PC-9 (cell line): ENCODE data around the gene SPSB4.

Source experiments
- CTCF ChIP-seq: fragments of 200-600 bp; sonication (generic); conservative IDR thresholded peaks from 2 replicates; pipeline ENCODE4 v1.6.1; 2017; ENCODE audit warnings: mixed run types, antibody characterized with exemption, mild to moderate bottlenecking, moderate library complexity
- EZH2 ChIP-seq: fragments of 200-600 bp; sonication (generic); IDR thresholded peaks from 2 replicates; pipeline ENCODE4 v1.8.0; 2017; ENCODE audit warnings: antibody characterized with exemption, low read depth

GRCh38 chr3:141108039-141108438 is 56.9 kb downstream of the SPSB4 start:
- TF ChIP-seq CTCF (no peak), EZH2 (no peak)
